Measurements from ENCODE around the gene CACNA1B.

Gene CACNA1B

DNA sequence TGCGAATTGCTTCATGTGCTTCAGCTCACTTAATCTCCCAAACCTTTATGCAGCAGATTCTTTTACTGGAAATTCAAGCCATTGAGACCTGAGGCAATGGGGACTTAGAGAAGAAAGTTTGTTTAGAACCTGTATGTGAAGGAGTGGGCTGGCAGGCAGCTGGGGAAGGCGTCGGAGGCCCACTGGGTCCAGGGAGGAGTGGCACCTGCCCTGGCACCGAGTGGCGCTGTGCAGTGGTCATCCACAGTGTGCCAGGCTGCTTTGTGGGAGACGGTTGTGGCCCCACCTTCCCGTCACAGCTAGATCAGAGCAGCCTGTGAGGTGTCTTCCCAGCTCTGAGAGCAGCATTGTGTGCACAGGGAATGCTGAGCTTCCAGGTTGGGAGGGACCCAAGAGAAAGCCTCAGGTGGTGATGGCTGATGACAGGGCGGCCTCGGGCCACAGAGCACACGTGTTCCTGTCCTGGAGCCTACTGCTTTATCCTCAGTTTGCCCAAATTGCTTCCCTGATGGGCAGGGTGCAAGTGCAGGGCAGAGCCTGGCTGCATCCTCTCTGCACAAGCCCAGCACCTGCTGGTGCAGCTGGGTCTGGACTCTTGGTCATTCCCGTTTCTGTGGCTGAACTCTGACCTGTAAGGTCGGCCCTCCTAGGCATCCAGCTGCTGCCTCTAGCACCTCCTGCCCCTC is 175.2 kb downstream of the CACNA1B start:
- TF ChIP-seq, protein P1, sequence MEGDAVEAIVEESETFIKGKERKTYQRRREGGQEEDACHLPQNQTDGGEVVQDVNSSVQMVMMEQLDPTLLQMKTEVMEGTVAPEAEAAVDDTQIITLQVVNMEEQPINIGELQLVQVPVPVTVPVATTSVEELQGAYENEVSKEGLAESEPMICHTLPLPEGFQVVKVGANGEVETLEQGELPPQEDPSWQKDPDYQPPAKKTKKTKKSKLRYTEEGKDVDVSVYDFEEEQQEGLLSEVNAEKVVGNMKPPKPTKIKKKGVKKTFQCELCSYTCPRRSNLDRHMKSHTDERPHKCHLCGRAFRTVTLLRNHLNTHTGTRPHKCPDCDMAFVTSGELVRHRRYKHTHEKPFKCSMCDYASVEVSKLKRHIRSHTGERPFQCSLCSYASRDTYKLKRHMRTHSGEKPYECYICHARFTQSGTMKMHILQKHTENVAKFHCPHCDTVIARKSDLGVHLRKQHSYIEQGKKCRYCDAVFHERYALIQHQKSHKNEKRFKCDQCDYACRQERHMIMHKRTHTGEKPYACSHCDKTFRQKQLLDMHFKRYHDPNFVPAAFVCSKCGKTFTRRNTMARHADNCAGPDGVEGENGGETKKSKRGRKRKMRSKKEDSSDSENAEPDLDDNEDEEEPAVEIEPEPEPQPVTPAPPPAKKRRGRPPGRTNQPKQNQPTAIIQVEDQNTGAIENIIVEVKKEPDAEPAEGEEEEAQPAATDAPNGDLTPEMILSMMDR (conservative IDR thresholded peaks at IDR 0.05; ENCODE audit: low read depth, low read length): no peak
- DNase-seq (ENCODE audit: low read depth): no peak
- H3K4me3 ChIP-seq (ENCODE audit: low read depth, low read length): no peak overlapping the region

- TF ChIP-seq, protein P1 (conservative IDR thresholded peaks at IDR 0.05; ENCODE audit: low read depth, low read length): no peak
- no peak overlapping the region for H3K4me3 ChIP-seq (ENCODE audit: low read depth, low read length)
- DNase-seq (ENCODE audit: low read depth): no peak
Measured at GRCh38 chr9:138053321-138053868, 175.8 kb downstream of the CACNA1B start.

- H3K4me3 ChIP-seq (ENCODE audit: low read depth, low read length): no peak overlapping the region
- no peak for DNase-seq (ENCODE audit: low read depth)
Measured at GRCh38 chr9:138053996-138054752, 176.6 kb downstream of the CACNA1B start.

GRCh38 chr9:138057726-138058125 is 180.1 kb downstream of the CACNA1B start:
- TF ChIP-seq, protein P1 (conservative IDR thresholded peaks at IDR 0.05; ENCODE audit: low read depth, low read length): no peak
- no peak overlapping the region for H3K4me3 ChIP-seq (ENCODE audit: low read depth, low read length)
- DNase-seq (ENCODE audit: low read depth): no peak

More at GRCh38 chr9:138053996-138054752, 176.6 kb downstream of the CACNA1B start:
- TF ChIP-seq, protein P1 (conservative IDR thresholded peaks at IDR 0.05; ENCODE audit: low read depth, low read length): no peak

DNA sequence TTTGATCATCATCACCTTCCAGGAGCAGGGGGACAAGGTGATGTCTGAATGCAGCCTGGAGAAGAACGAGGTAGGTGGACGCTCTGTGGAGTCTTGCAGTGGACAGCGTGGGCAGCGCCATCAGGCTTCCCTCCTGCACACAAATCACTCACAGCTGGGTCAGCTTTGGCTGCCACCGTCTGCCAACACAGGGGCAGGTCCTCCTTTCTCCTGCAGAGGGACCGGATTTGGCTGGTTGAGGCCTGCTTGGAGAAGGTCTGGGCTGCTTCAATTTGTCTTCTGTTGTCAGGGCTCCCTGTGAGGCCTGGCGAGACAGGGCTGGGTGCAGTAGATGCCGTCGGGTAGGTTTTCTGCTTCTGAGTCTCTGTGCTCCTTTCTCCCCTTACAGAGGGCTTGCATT is 180.6 kb downstream of the CACNA1B start:
- TF ChIP-seq, protein P1 (conservative IDR thresholded peaks at IDR 0.05; ENCODE audit: low read depth, low read length): no peak
- no peak for DNase-seq (ENCODE audit: low read depth)
- no peak overlapping the region for H3K4me3 ChIP-seq (ENCODE audit: low read depth, low read length)

GRCh38 chr9:138059196-138059595 is 181.6 kb downstream of the CACNA1B start:
- H3K4me3 ChIP-seq (ENCODE audit: low read depth, low read length): no peak overlapping the region
- no peak for DNase-seq (ENCODE audit: low read depth)
- TF ChIP-seq, protein P1 (conservative IDR thresholded peaks at IDR 0.05; ENCODE audit: low read depth, low read length): no peak
